HEK293 (cell line): ENCODE measurements around the gene TOPORS.
A peak's percentile ranks its signal among the peaks of the same experiment; 100 is the strongest.

Source experiments
- GFI1B ChIP-seq: fragments of 450-650 bp; formaldehyde crosslinking; IDR thresholded peaks from 2 replicates; pipeline ENCODE4 v1.5.1; 2016; ENCODE audit warnings: missing biosample characterization, missing genetic modification characterization
- GLI2 ChIP-seq: fragments of 450-650 bp; formaldehyde crosslinking; IDR thresholded peaks from 2 replicates; pipeline ENCODE4; 2017; ENCODE audit warnings: missing biosample characterization, missing genetic modification characterization, low read depth, borderline replicate concordance
- GLIS1 ChIP-seq: fragments of 450-650 bp; formaldehyde crosslinking; IDR thresholded peaks from 2 replicates; pipeline ENCODE4 v1.5.1; 2016; ENCODE audit warnings: missing biosample characterization, missing genetic modification characterization
- KLF8 ChIP-seq: fragments of 450-650 bp; formaldehyde crosslinking; IDR thresholded peaks from 2 replicates; pipeline ENCODE4 v1.5.1; 2016; ENCODE audit warnings: missing biosample characterization, missing genetic modification characterization
- KLF9 ChIP-seq: fragments of 450-650 bp; formaldehyde crosslinking; IDR thresholded peaks from 2 replicates; pipeline ENCODE4 v1.5.1; 2016; ENCODE audit warnings: missing biosample characterization, missing genetic modification characterization, low read depth
- MZF1 ChIP-seq: fragments of 450-650 bp; formaldehyde crosslinking; IDR thresholded peaks from 2 replicates; pipeline ENCODE4 v1.5.1; 2017; ENCODE audit warnings: missing biosample characterization, missing genetic modification characterization, borderline replicate concordance
- SETDB1 ChIP-seq: IDR thresholded peaks from one replicate; pipeline ENCODE4 v1.6.1; 2017; ENCODE audit warnings: mild to moderate bottlenecking, low read length, moderate library complexity, mixed read lengths; ENCODE audit not compliant: insufficient read length
- ZFP3 ChIP-seq: fragments of 450-650 bp; formaldehyde crosslinking; IDR thresholded peaks from 2 replicates; pipeline ENCODE4 v1.5.1; 2016; ENCODE audit warnings: low read depth, missing biosample characterization, missing genetic modification characterization
- ZNF121 ChIP-seq: fragments of 450-650 bp; formaldehyde crosslinking; IDR thresholded peaks from 2 replicates; pipeline ENCODE4 v1.5.1; 2016; ENCODE audit warnings: missing biosample characterization, missing genetic modification characterization
- ZNF169 ChIP-seq: fragments of 450-650 bp; formaldehyde crosslinking; IDR thresholded peaks from 2 replicates; pipeline ENCODE4 v1.5.1; 2016; ENCODE audit warnings: missing biosample characterization, missing genetic modification characterization
- ZNF266 ChIP-seq: fragments of 450-650 bp; formaldehyde crosslinking; IDR thresholded peaks from 2 replicates; pipeline ENCODE4 v1.5.1; 2016; ENCODE audit warnings: missing biosample characterization, missing genetic modification characterization, low read depth
- ZNF560 ChIP-seq: fragments of 450-650 bp; formaldehyde crosslinking; IDR thresholded peaks from 2 replicates; pipeline ENCODE4 v1.5.1; 2017; ENCODE audit warnings: missing biosample characterization, missing genetic modification characterization, borderline replicate concordance
- ZNF571 ChIP-seq: fragments of 450-650 bp; formaldehyde crosslinking; IDR thresholded peaks from 2 replicates; pipeline ENCODE4 v1.5.0; 2017; ENCODE audit warnings: missing biosample characterization, missing genetic modification characterization
- ZNF626 ChIP-seq: fragments of 450-650 bp; sonication (Bioruptor Pico); formaldehyde crosslinking; IDR thresholded peaks from 2 replicates; pipeline ENCODE4 v1.5.1; 2018; ENCODE audit warnings: missing biosample characterization, missing genetic modification characterization, inconsistent platforms
- ZNF654 ChIP-seq: fragments of 450-650 bp; formaldehyde crosslinking; IDR thresholded peaks from 2 replicates; pipeline ENCODE4 v1.5.1; 2016; ENCODE audit warnings: low read depth, missing biosample characterization, missing genetic modification characterization
- ZNF658 ChIP-seq: fragments of 450-650 bp; formaldehyde crosslinking; IDR thresholded peaks from 2 replicates; pipeline ENCODE4; 2016; ENCODE audit warnings: missing biosample characterization, missing genetic modification characterization
- ZNF670 ChIP-seq: fragments of 450-650 bp; formaldehyde crosslinking; IDR thresholded peaks from 2 replicates; pipeline ENCODE4 v1.5.1; 2016; ENCODE audit warnings: missing biosample characterization, missing genetic modification characterization, low read depth
- ZNF701 ChIP-seq: fragments of 450-650 bp; formaldehyde crosslinking; IDR thresholded peaks from 2 replicates; pipeline ENCODE4 v1.5.1; 2016; ENCODE audit warnings: missing biosample characterization, missing genetic modification characterization
- ZNF843 ChIP-seq: fragments of 450-650 bp; formaldehyde crosslinking; IDR thresholded peaks from 2 replicates; pipeline ENCODE4 v1.5.1; 2016; ENCODE audit warnings: missing biosample characterization, missing genetic modification characterization
- ZSCAN16 ChIP-seq: fragments of 450-650 bp; formaldehyde crosslinking; IDR thresholded peaks from 2 replicates; pipeline ENCODE4 v1.5.1; 2016; ENCODE audit warnings: missing biosample characterization, missing genetic modification characterization
- TF ChIP-seq, protein P1 (sequence below): fragments of 450-650 bp; formaldehyde crosslinking; IDR thresholded peaks from 2 replicates; pipeline ENCODE4 v1.5.1; 2016; ENCODE audit warnings: missing biosample characterization, missing genetic modification characterization
- TF ChIP-seq, protein P2 (sequence below): fragments of 450-650 bp; formaldehyde crosslinking; IDR thresholded peaks from 2 replicates; pipeline ENCODE4 v1.5.1; 2016; ENCODE audit warnings: missing biosample characterization, missing genetic modification characterization, low read depth
- TF ChIP-seq, protein P3 (sequence below): fragments of 450-650 bp; formaldehyde crosslinking; IDR thresholded peaks from 2 replicates; pipeline ENCODE4 v1.5.1; 2016; ENCODE audit warnings: missing biosample characterization, missing genetic modification characterization, borderline replicate concordance

Gene TOPORS

DNA sequence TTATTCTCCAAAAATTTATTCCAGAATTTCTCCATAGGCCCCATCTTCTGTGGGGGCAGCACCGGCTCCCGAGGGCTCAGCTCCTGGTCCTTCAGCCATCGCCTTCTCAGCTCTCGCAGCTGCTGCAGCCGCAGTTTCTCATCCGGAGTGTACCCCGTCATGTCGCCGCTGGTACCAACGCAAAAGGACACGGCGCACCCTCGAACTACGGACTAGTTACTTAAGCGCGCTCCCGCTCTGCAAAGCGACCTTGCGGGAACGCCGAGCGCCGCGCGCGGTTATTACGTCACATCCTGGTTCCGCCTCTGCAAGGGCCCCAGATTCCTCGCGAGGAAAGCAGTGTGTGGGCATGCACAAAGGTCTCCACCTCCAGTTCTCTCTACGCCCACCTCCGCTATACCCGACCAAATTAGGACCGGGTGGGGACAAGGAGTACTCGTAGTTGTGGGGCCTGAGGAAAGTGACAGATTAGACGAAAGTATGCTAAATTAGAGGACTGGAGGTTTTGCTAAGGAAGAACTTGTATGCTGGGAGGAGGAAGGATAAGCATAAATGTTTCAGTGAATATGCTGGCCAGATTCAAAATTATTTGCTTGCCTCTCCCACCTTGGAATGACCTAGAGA is 20.6 kb upstream of the TOPORS start, which contains the start of gene NDUFB6 (continued):
- TF ChIP-seq ZNF266 (tag by site-specific recombination) (no peak), ZNF843 (no peak), ZNF121 (no peak), ZNF658 (tag by site-specific recombination) (no peak), ZNF654 (tag by site-specific recombination) (no peak), ZNF571 (tag by site-specific recombination) (no peak), SETDB1 (no peak), KLF9 (tag by site-specific recombination) (peak; percentile 42; the same call in 1 of the 2 replicates), GLIS1 (tag by site-specific recombination) (0 out of 2 replicates have a peak, but pooled peaks have one; percentile 18), KLF8 (tag by site-specific recombination) (peak; percentile 38; the same call in 1 of the 2 replicates), ZNF169 (no peak), ZNF670 (tag by site-specific recombination) (no peak), ZFP3 (tag by site-specific recombination) (no peak), ZSCAN16 (tag by site-specific recombination) (no peak), MZF1 (tag by site-specific recombination) (no peak), ZNF626 (tag by site-specific recombination) (no peak), GLI2 (no peak), ZNF560 (no peak), GFI1B (tag by site-specific recombination) (no peak), ZNF701 (tag by site-specific recombination) (no peak)
- TF ChIP-seq, protein P1, sequence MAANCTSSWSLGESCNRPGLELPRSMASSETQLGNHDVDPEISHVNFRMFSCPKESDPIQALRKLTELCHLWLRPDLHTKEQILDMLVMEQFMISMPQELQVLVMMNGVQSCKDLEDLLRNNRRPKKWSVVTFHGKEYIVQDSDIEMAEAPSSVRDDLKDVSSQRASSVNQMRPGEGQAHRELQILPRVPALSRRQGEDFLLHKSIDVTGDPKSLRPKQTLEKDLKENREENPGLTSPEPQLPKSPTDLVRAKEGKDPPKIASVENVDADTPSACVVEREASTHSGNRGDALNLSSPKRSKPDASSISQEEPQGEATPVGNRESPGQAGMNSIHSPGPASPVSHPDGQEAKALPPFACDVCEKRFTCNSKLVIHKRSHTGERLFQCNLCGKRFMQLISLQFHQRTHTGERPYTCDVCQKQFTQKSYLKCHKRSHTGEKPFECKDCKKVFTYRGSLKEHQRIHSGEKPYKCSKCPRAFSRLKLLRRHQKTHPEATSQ: no peak
- TF ChIP-seq, protein P2, sequence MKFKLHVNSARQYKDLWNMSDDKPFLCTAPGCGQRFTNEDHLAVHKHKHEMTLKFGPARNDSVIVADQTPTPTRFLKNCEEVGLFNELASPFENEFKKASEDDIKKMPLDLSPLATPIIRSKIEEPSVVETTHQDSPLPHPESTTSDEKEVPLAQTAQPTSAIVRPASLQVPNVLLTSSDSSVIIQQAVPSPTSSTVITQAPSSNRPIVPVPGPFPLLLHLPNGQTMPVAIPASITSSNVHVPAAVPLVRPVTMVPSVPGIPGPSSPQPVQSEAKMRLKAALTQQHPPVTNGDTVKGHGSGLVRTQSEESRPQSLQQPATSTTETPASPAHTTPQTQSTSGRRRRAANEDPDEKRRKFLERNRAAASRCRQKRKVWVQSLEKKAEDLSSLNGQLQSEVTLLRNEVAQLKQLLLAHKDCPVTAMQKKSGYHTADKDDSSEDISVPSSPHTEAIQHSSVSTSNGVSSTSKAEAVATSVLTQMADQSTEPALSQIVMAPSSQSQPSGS (tag by site-specific recombination): peak; percentile 81
- TF ChIP-seq, protein P3, sequence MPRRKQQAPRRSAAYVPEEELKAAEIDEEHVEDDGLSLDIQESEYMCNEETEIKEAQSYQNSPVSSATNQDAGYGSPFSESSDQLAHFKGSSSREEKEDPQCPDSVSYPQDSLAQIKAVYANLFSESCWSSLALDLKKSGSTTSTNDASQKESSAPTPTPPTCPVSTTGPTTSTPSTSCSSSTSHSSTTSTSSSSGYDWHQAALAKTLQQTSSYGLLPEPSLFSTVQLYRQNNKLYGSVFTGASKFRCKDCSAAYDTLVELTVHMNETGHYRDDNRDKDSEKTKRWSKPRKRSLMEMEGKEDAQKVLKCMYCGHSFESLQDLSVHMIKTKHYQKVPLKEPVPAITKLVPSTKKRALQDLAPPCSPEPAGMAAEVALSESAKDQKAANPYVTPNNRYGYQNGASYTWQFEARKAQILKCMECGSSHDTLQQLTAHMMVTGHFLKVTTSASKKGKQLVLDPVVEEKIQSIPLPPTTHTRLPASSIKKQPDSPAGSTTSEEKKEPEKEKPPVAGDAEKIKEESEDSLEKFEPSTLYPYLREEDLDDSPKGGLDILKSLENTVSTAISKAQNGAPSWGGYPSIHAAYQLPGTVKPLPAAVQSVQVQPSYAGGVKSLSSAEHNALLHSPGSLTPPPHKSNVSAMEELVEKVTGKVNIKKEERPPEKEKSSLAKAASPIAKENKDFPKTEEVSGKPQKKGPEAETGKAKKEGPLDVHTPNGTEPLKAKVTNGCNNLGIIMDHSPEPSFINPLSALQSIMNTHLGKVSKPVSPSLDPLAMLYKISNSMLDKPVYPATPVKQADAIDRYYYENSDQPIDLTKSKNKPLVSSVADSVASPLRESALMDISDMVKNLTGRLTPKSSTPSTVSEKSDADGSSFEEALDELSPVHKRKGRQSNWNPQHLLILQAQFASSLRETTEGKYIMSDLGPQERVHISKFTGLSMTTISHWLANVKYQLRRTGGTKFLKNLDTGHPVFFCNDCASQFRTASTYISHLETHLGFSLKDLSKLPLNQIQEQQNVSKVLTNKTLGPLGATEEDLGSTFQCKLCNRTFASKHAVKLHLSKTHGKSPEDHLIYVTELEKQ (tag by site-specific recombination): no peak
